CD14-positive monocyte (primary cell): Measurements from ENCODE around the gene AIRE. TPM values are rescaled to one million over a fixed set of nuclear protein-coding genes. Genes with fewer than 3 reads are reported as not detected.

Experiments used
- DNase-seq, 3 donors: peaks; one replicate each; pipeline ENCODE4 v3.0.0-alpha.2; 2011 to 2022
- H2AFZ ChIP-seq: 2 replicates; pipeline ENCODE4 v1.6.0; 2012; ENCODE audit warnings: mild to moderate bottlenecking, low read depth, low read length, inconsistent platforms; ENCODE audit not compliant: insufficient read depth, poor library complexity, severe bottlenecking
- H3K27ac ChIP-seq, 2 donors: 1 replicate in 1 of 2; 2 replicates in 1 of 2; pipeline ENCODE4 v1.5.1; 2012 to 2013; ENCODE audit warnings: low read length in 2 of 2, control low read depth in 1 of 2, inconsistent platforms in 1 of 2, low read depth in 1 of 2, mild to moderate bottlenecking in 1 of 2
- H3K27me3 ChIP-seq, 2 donors: one replicate each; pipeline versions ENCODE4 v1.6.0 to v1.6.1; 2011 to 2013; ENCODE audit warnings: low read length in 2 of 2; ENCODE audit not compliant: control insufficient read depth in 2 of 2, insufficient read depth in 2 of 2
- H3K36me3 ChIP-seq, 2 donors: replicated peaks in 1 of 2; 1 replicate in 1 of 2; 2 replicates in 1 of 2; pipeline versions ENCODE4 v1.5.1 to v1.6.1; 2012 to 2013; ENCODE audit warnings: low read length in 2 of 2, control low read depth in 1 of 2, inconsistent platforms in 1 of 2, mild to moderate bottlenecking in 1 of 2; ENCODE audit not compliant: insufficient read depth in 2 of 2, control insufficient read depth in 1 of 2
- H3K4me1 ChIP-seq, 2 donors: 1 replicate in 1 of 2; 2 replicates in 1 of 2; pipeline versions ENCODE4 v1.5.1 to v1.6.1; 2012 to 2013; ENCODE audit warnings: low read length in 2 of 2, control low read depth in 1 of 2, inconsistent platforms in 1 of 2, mild to moderate bottlenecking in 1 of 2, moderate library complexity in 1 of 2; ENCODE audit not compliant: insufficient read depth in 2 of 2, control insufficient read depth in 1 of 2
- H3K4me2 ChIP-seq: replicated peaks from 2 replicates; pipeline ENCODE3; 2012; ENCODE audit warnings: low read length, moderate library complexity, mild to moderate bottlenecking; ENCODE audit not compliant: poor library complexity, severe bottlenecking; ENCODE audit errors: extremely low read depth
- H3K4me3 ChIP-seq, 3 experiments: fragments of 200-600 bp in 1 of 3; sonication (generic) in 1 of 3; replicated peaks in 1 of 3; 1 replicate in 2 of 3; 2 replicates in 1 of 3; pipeline ENCODE4 v1.5.1; 2011 to 2013; ENCODE audit warnings: low read length in 3 of 3, mild to moderate bottlenecking in 3 of 3, control low read depth in 2 of 3, low read depth in 2 of 3, inconsistent platforms in 1 of 3, moderate library complexity in 1 of 3
- H3K79me2 ChIP-seq: 2 replicates; pipeline ENCODE4 v1.6.0; 2012; ENCODE audit warnings: mild to moderate bottlenecking, control low read depth, inconsistent platforms, low read length, moderate library complexity; ENCODE audit not compliant: insufficient read depth
- H3K9ac ChIP-seq: 2 replicates; pipeline ENCODE4 v1.6.0; 2017; ENCODE audit warnings: low read length, mild to moderate bottlenecking; ENCODE audit not compliant: insufficient read depth, poor library complexity, severe bottlenecking
- H3K9me3 ChIP-seq, 2 donors: replicated peaks in 1 of 2; 1 replicate in 1 of 2; 2 replicates in 1 of 2; pipeline versions ENCODE4 v1.5.1 to v1.6.1; 2012 to 2013; ENCODE audit warnings: low read length in 2 of 2, control low read depth in 1 of 2; ENCODE audit not compliant: control insufficient read depth in 1 of 2, insufficient read depth in 1 of 2
- H4K20me1 ChIP-seq: 2 replicates; pipeline ENCODE4 v1.6.0; 2012; ENCODE audit warnings: mild to moderate bottlenecking, low read length, control low read depth, moderate library complexity; ENCODE audit not compliant: insufficient read depth
- H3K27ac Mint-ChIP-seq, 7 donors: one replicate each; pipeline ENCODE4 v1.8.0; 2020; ENCODE audit warnings: mild to moderate bottlenecking in 7 of 7, mixed read lengths in 7 of 7, moderate library complexity in 6 of 7, inconsistent platforms in 2 of 7
- H3K27me3 Mint-ChIP-seq, 3 donors: one replicate each; pipeline ENCODE4 v1.8.0; 2021 to 2022; ENCODE audit warnings: low read depth in 3 of 3, mild to moderate bottlenecking in 3 of 3, mixed read lengths in 3 of 3, moderate library complexity in 3 of 3, inconsistent platforms in 1 of 3
- H3K36me3 Mint-ChIP-seq, 2 donors: one replicate each; pipeline ENCODE4 v1.8.0; 2020; ENCODE audit warnings: mixed read lengths in 2 of 2, inconsistent platforms in 1 of 2, mild to moderate bottlenecking in 1 of 2
- H3K4me1 Mint-ChIP-seq: one replicate; pipeline ENCODE4 v1.8.0; 2020; ENCODE audit warnings: mild to moderate bottlenecking, mixed read lengths
- H3K4me3 Mint-ChIP-seq, 2 donors: one replicate each; pipeline ENCODE4 v1.8.0; 2020; ENCODE audit warnings: mild to moderate bottlenecking in 2 of 2, mixed read lengths in 2 of 2, moderate library complexity in 1 of 2
- H3K9me3 Mint-ChIP-seq, 7 donors: one replicate each; pipeline ENCODE4 v1.8.0; 2020 to 2022; ENCODE audit warnings: mixed read lengths in 7 of 7, mild to moderate bottlenecking in 6 of 7, moderate library complexity in 6 of 7, inconsistent platforms in 2 of 7
- WGBS: methylation state at CpG from one replicate; pipeline ENCODE4 v1.1.5; 2013; ENCODE audit warnings: missing lambda C conversion rate; ENCODE audit not compliant: insufficient coverage; 5-methylcytosine and 5-hydroxymethylcytosine counted together
- intact Hi-C, 2 donors: fragments of 100-400 bp; cut with micrococcal nuclease; formaldehyde crosslinking; loops; one replicate each; pipeline versions ENCODE4 v1.15.0 to v1.15.1; 2023
- polyA plus RNA-seq, 3 donors: library from polyadenylated mRNA; depleted of rRNA in 1 of 3; unstranded in 2 of 3; stranded (reverse) in 1 of 3; fragments of 300-500 nt in 2 of 3; fragments of >200 nt in 1 of 3; fragmentation: Illumina TruSeq in 2 of 3; gene quantifications; 1 replicate in 2 of 3; 2 replicates in 1 of 3; pipeline ENCODE4 v1.2.3, GENCODE V29; 2012 to 2021
- TF ChIP-seq, protein P1 (sequence below): fragments of 200-600 bp; IDR thresholded peaks from one replicate; pipeline ENCODE4 v1.8.0; 2022; ENCODE audit warnings: antibody characterized with exemption, mild to moderate bottlenecking

The AIRE gene
- polyA plus RNA-seq, 3 donors: not detected

DNA sequence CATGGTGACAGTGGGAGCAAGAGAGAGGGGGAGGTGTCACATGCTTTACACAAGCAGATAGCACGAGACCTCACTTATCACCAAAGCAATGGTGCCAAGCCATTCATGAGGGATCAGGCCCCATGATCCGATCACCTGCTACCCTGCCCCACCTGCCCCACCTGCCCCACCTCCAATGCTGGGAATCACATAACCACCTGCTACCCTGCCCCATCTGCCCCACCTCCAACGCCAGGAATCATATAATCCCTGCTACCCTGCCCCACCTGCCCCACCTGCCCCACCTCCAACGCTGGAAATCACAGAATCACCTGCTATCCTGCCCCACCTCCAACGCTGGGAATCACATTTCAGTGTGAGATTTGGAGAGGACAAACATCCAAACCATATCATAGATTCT is 10.6 kb upstream of the AIRE start:
- Histone ChIP-seq H3K9me3 (no peaks in the 10 kb centered on the region), H4K20me1 (no peaks in the 10 kb centered on the region), H3K27me3 (no peaks in the 10 kb centered on the region), H3K79me2 (no peaks in the 10 kb centered on the region), H3K4me3 (no peak overlapping the region), H3K27ac (no peak overlapping the region), H3K4me1 (no peaks in the 10 kb centered on the region), H3K9ac (no peak overlapping the region), H2AFZ (no peak overlapping the region), H3K36me3 (no peaks in the 10 kb centered on the region), H3K4me2 (no peak overlapping the region)
- Mint-ChIP-seq H3K27me3 (peaks cover 2 to 10% (median 5%) of the 10 kb centered on the region in 3 donors), H3K4me1 (no peaks in the 10 kb centered on the region), H3K27ac (no peak overlapping the region), H3K4me3 (no peak overlapping the region), H3K36me3 (no peaks in the 10 kb centered on the region), H3K9me3 (peaks cover 0 to 2% (median 0%) of the 10 kb centered on the region in 7 donors)
- 77% methylated on average over 3 of the region's 5 CpGs for WGBS
- intact Hi-C loops: no loop called here
- no peak for DNase-seq
- TF ChIP-seq, protein P1, sequence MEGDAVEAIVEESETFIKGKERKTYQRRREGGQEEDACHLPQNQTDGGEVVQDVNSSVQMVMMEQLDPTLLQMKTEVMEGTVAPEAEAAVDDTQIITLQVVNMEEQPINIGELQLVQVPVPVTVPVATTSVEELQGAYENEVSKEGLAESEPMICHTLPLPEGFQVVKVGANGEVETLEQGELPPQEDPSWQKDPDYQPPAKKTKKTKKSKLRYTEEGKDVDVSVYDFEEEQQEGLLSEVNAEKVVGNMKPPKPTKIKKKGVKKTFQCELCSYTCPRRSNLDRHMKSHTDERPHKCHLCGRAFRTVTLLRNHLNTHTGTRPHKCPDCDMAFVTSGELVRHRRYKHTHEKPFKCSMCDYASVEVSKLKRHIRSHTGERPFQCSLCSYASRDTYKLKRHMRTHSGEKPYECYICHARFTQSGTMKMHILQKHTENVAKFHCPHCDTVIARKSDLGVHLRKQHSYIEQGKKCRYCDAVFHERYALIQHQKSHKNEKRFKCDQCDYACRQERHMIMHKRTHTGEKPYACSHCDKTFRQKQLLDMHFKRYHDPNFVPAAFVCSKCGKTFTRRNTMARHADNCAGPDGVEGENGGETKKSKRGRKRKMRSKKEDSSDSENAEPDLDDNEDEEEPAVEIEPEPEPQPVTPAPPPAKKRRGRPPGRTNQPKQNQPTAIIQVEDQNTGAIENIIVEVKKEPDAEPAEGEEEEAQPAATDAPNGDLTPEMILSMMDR: no peak

DNA sequence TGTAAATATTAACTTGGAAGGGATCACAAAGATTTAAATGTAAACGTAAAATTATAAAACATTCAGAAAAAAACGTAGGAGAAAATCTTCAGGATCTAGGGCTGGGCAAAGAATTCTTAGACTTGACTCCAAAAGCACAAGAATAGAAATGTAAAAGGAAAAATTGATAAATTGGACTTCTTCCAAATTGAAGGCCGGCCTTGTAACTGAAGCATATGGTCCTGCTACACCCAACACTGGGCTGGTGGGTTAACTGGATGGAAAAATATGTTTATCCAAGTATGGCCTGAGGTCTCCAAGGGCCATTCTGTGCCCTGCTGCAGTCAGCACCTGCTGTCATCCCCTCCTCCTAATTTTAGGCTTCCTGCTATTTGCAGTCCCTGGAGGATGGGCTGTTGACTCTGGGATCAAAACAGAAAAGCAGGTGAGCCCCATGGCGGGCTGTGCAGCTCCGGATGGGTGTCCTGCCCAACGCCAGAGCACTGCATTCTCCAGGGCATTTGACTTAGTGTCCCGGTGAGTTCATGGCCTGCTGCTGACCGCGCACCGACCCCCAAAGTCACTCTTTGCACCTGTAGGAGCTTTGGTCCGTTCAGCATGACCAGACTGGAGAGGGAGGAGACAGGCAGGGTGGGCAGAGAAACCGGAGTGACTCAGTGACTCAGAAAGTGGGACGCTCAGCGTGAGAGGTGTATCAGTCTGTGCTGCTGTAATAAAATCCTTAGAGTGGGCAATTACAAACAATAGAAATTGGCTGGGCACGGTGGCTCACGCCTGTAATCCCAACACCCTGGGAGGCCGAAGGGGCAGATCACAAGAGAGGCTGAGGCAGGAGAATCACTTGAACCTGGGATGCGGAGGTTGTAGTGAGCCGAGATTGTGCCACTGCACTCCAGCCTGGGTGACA is 6.1 kb upstream of the AIRE start:
- 100% methylated on average over 13 of the region's 19 CpGs for whole genome bisulfite sequencing
- H3K27ac ChIP-seq: no peak overlapping the region
- intact Hi-C loops: no loop called here
- H3K9ac ChIP-seq: no peak overlapping the region
- Mint-ChIP-seq H3K9me3 (peaks cover 0 to 2% (median 0%) of the 10 kb centered on the region in 7 donors), H3K27me3 (peaks cover 9 to 29% (median 12%) of the 10 kb centered on the region in 3 donors), H3K4me3 (no peak overlapping the region), H3K27ac (no peak overlapping the region), H3K4me1 (peaks cover 12% of the 10 kb centered on the region), H3K36me3 (no peaks in the 10 kb centered on the region)
- no peaks in the 10 kb centered on the region for H3K27me3 ChIP-seq
- TF ChIP-seq, protein P1: no peak
- no peaks in the 10 kb centered on the region for H3K79me2 ChIP-seq
- H3K4me1 ChIP-seq: no peaks in the 10 kb centered on the region
- no peaks in the 10 kb centered on the region for H3K9me3 ChIP-seq
- H4K20me1 ChIP-seq: no peaks in the 10 kb centered on the region
- no peak overlapping the region for H3K4me2 ChIP-seq
- DNase-seq: no peak
- no peak overlapping the region for H3K4me3 ChIP-seq
- H2AFZ ChIP-seq: no peak overlapping the region
- H3K36me3 ChIP-seq: no peaks in the 10 kb centered on the region
